Stimulated activated CD8-positive, alpha-beta memory T cell treated with anti-CD3 and anti-CD28 coated beads, Interleukin-15, amount 100 ng/mL, for 48 hours (primary cell): ENCODE results near the gene ATP12A.
A peak's percentile ranks its signal among the peaks of the same experiment; 100 is the strongest.

Experiments
- DNase-seq, 2 donors: peaks; one replicate each; pipeline ENCODE4 v3.0.0-alpha.2; 2020; ENCODE audit warnings: low read depth in 2 of 2

Gene ATP12A

DNA sequence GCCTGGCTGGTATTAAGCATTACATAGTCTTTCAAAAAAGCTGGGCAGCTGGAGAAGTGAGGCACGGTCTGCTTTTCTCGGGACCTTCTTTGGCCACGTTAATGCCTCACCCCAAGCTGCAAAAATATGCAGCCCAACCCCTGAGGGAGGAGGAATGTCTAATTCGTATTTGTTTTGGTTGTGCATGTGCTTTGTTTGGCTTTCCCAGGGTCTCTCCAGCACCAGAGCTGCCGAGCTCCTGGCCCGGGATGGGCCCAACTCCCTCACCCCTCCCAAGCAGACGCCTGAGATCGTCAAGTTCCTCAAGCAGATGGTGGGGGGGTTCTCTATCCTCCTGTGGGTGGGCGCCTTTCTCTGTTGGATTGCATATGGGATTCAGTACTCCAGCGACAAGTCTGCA lies 7.9 kb downstream of the ATP12A start:
- no peak for DNase-seq

DNA sequence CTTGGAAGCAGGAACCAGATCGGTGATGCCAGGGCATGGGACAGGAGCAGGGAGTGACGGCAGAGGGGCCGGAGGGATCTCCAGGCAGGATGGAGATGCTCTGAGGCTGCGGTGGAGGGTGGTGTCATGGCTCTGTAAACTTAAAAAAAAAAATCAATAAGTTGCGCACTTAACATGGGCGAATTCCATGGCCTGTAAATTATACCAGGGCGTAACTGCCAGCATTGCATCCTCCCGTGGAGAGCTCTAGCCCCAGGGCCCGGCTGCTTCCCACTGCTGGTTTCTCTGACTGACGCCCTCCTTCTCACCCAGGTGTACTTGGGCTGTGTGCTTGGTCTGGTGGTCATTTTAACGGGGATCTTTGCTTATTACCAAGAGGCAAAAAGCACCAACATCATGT lies 8.7 kb downstream of the ATP12A start:
- no peak for DNase-seq

DNA sequence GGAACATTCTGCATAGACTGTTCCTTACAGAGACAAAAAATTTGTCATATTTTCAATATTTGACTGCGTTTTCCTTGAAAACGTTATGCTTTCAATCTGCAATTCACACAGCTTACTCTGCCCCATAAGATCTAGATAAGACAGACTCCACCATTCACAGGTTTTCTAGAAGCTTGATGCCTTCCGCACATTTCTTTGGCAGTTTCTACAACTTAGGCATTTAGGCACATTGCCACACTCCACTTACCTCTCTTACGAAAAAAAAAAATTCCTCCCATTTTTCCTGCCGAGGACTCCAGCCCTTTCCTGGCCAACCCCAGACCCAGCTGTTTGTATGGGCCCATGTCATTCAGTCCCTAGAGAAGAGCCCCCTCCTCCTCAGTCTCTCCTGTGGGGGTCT lies 11.2 kb downstream of the ATP12A start:
- DNase-seq = no peak

DNA sequence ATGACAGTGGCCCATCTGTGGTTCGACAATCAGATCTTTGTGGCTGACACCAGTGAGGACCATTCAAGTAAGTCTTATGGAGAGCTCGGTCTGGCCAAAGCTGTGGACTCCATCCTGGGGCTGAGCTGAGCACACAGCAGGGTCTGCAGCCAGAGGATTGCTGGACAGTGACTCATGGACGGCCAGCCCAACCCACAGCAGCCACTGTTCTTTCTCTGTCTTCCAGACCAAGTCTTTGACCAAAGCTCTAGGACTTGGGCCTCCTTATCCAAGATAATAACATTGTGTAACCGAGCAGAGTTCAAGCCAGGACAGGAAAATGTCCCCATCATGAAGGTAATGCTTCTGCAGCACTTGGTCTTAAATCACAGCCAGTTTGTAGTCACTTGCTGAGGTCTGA lies 12.4 kb downstream of the ATP12A start:
- DNase-seq = no peak

DNA sequence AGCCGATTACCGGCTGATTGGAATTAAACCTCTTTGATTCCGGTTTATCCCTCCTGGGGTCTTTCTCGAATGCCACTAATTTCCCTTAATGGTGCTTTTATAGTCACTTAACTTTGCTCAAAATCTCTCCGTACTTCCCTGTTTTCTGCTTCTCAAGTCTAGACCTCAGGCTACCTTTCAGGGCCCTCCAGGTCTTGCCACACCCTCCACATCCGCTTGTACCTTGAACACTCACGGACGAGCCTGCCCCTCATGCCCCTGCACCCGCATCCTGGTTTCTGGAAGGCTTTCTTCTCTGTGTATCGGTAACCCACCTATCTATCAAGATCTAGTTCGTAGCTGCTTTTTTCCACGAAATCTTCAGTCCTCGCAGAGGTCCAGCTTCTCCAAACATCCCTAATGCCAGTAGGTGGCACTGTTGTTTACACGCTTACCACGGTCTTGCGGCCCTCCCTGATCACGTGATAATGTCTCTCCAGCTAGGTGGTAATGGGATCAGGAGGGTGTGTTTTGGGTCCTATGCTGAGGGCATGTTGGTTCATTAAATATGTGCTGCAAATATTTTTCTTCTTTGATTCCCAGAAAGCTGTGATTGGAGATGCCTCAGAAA lies 13.8 kb downstream of the ATP12A start:
- DNase-seq = peak in 1 of 2 donors; percentile 15

GRCh38 chr13:24694907-24695306 lies 14.7 kb downstream of the ATP12A start:
- DNase-seq = no peak

- no peak for DNase-seq
Measured at GRCh38 chr13:24698686-24699085, 18.5 kb downstream of the ATP12A start.

GRCh38 chr13:24699541-24699940 lies 19.3 kb downstream of the ATP12A start:
- no peak for DNase-seq

DNA sequence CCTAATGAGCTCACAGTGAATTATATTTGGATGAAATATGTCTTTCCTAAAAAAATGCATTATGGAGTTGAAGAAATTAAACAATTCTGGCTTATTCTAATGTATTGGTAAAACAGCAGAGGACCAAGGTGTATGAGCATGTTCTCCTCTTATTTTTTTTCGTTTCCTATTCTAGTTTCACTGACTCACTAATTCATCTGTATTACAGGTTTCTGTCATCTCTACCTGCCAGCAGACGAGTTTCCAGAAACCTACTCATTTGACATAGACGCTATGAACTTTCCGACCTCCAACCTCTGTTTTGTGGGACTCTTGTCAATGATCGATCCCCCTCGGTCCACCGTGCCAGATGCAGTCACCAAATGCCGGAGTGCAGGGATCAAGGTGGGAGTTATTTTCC lies 20.3 kb downstream of the ATP12A start:
- DNase-seq = no peak

DNA sequence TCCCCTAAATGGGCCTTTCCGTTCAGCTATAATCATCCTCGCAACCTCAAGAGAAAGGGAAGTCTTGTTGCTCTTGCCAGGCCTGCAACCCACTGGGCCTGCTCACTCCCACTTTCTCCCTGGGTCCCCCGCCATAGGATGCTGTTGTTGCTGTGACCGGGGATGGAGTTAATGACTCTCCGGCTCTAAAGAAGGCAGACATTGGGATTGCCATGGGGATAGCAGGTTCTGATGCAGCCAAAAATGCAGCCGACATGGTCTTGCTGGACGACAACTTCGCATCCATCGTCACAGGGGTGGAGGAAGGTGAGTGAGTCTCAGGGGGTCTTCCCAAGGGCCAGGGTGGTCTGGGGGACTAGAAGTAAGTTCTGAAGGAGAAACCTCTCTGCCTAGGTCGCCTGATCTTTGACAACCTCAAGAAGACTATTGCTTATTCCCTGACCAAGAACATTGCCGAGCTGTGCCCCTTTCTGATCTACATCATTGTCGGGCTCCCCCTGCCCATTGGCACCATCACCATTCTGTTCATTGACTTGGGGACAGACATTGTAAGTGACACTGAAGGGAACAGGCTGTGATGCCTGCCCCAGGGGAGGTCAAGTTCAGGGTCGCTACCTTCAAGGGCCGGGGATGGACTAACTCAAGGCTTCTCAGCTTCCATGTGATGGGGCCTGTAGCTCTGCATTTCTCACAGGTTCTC lies 26.8 kb downstream of the ATP12A start:
- no peak for DNase-seq

DNA sequence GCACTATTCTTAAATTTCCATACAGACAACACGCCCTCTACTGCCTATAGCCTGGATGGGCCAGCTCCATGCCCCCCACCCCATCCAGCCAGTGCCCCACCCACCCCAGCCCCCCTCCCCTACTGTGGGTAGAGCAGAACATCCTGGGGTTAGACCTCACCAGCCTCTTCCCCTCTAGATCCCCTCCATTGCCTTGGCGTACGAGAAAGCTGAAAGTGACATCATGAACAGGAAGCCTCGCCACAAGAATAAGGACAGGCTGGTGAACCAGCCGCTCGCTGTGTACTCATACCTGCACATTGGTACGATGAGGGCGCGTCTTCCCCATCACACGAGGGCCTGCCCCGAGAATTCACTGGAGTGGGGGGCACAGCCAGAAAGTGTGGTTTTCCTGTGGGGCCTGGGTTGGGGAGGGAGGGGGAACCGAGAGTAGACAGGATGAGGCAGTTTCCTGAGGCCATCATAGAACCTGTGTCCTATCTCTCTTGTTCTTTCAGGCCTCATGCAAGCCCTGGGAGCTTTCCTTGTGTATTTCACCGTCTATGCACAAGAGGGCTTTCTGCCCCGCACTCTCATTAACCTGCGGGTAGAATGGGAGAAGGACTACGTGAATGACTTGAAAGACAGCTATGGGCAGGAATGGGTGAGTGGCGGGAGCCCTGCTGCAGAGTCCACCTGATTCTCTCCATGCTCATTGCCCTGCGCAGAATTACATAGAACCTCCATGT lies 29.1 kb downstream of the ATP12A start:
- peak; percentile 54 to 68 for DNase-seq

DNA sequence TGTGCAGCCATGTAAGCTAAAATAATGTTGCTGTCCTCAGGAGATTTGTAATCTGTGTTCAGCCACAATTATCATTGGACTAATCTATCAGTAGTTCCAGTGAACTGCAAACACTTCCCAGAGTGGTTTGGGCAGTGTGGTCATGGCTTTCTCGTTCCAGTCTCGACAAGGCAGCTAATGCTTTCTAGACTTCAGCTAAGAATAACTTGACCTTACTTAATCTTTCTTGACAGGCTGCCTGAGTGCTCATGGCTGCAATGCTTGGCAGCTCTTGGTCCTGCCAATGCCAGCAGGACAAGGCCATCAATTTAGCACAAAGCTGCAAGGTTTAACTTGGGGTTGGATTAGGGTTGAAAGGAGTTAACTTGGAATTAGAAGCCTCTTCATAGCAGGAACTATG lies 32.8 kb downstream of the ATP12A start:
- no peak for DNase-seq

GRCh38 chr13:24716011-24716410 lies 35.8 kb downstream of the ATP12A start:
- DNase-seq = no peak

DNA sequence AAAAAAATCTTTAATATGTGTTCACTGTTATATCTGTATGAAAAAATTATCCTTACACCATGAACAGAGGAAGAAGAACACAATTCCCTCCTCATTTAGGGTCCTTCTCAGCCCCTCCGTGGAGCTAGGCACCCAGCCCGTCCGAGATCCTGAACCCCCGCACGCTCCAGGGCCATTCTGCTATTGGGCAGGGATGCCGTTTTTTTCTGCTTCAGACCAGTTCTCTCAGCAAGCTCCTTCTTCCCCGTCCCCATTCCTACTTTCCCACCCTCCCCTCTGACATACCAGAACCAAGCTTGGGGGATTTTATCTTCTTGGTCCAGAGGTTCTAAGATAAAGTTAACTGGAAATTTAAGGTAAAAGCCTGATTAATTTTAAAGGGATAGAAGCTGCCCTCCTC lies 36.2 kb downstream of the ATP12A start:
- DNase-seq = no peak

DNA sequence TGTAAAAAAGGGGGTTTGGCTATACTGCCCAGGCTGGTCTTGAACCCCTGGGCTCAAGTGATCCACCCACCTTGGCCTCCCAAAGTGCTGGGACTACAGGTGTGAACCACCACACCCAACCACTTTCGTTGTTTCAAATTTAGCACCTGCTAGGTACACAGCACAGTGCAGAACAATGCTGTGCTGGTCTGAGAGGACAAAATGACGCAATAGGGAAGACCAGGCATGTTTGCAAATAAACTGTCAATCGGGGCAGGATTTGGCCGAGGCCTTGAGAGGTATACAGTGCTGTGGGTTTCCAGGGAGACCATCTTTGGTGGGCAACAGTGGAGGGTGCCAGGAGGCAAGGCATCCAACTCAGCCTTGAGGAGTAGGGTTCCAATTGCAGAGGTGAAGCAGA lies 37.0 kb downstream of the ATP12A start:
- no peak for DNase-seq

GRCh38 chr13:24718192-24718965 lies 38.2 kb downstream of the ATP12A start:
- no peak for DNase-seq

DNA sequence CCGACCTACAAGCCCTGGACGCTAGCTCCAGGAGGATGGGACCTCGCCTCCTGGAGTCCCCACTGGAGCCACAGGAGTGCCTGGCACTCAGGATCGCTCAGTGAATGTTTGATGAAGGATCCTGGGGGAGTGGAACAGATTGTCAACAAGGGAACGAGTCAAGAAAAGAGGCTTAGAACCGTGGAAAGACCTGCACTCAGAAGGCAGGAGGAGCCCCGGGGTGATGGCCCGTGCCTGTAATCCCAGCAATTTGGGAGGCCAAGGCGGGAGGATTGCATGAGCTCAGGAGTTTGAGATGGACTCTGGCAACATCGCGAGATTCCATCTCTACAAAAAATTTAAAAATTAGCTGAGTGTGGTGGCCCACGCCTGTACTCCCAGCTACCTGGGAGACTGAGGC lies 38.9 kb downstream of the ATP12A start:
- no peak for DNase-seq

GRCh38 chr13:24723206-24723605 lies 43.0 kb downstream of the ATP12A start:
- no peak for DNase-seq

- no peak for DNase-seq
Measured at GRCh38 chr13:24724714-24725113, 44.5 kb downstream of the ATP12A start.

GRCh38 chr13:24725379-24725778 lies 45.2 kb downstream of the ATP12A start:
- no peak for DNase-seq

GRCh38 chr13:24727731-24728601 lies 47.8 kb downstream of the ATP12A start:
- peak; percentile 26 to 32 for DNase-seq
